RWPE1 (cell line): ENCODE data around the gene KRTAP19-8.

Experiments used
- CTCF ChIA-PET: fragments of 350-600 bp; sonication (Branson Sonifier 250); formaldehyde crosslinking; extraction: SDS; loops from one replicate; lab custom pipeline; 2021; lab: Yijun Ruan, JAX
- POLR2A ChIA-PET: fragments of 400-600 bp; formaldehyde crosslinking; extraction: SDS; loops from one replicate; lab custom pipeline; 2020; ENCODE audit warnings: antibody characterized with exemption; ENCODE audit not compliant: low non-redundant PET; lab: Yijun Ruan, JAX
- DNase-seq: peaks from one replicate; pipeline ENCODE4 v3.0.0; 2012; ENCODE audit warnings: low spot score
- H3K27ac ChIP-seq: fragments of 450-650 bp; 2 replicates; pipeline ENCODE4 v1.5.1; 2017
- CTCF ChIP-seq: fragments of 450-650 bp; conservative IDR thresholded peaks from 2 replicates; pipeline ENCODE4 v1.5.1; 2017; ENCODE audit warnings: low read depth, mild to moderate bottlenecking

Gene KRTAP19-8

GRCh38 chr21:31072533-31072932 is 34.3 kb upstream of the KRTAP19-8 start:
- no peak for DNase-seq
- no peak for TF ChIP-seq CTCF
- ChIA-PET CTCF (no interaction called here), POLR2A (no interaction called here)
- no peak overlapping the region for H3K27ac ChIP-seq

DNA sequence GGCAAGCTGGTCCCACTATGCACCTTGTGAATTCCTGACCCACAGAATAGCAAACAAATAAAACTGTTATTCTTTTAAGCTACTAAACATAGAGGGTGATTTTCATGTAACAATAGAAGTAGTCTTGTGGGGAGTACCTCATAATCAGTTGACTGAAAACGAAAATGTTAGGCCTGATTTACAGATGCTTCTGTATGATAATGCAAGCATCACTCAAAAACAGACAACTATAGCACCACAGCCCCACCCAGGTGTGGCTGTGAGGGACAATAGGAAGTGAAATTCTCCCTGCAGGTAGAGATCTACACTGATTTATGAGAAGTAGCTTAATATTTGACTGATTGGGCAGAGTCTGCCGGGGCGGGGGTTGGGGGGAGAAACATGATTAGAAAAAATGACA is 26.5 kb upstream of the KRTAP19-8 start:
- no peak for TF ChIP-seq CTCF
- no peak for DNase-seq
- ChIA-PET POLR2A (no interaction called here), CTCF (interaction anchor here (0.6 kb wide), 2 partner anchors 96 to 446 kb away, joined by 3 to 7 read pairs; no protein-coding TSS in a partner anchor)
- no peak overlapping the region for H3K27ac ChIP-seq

DNA sequence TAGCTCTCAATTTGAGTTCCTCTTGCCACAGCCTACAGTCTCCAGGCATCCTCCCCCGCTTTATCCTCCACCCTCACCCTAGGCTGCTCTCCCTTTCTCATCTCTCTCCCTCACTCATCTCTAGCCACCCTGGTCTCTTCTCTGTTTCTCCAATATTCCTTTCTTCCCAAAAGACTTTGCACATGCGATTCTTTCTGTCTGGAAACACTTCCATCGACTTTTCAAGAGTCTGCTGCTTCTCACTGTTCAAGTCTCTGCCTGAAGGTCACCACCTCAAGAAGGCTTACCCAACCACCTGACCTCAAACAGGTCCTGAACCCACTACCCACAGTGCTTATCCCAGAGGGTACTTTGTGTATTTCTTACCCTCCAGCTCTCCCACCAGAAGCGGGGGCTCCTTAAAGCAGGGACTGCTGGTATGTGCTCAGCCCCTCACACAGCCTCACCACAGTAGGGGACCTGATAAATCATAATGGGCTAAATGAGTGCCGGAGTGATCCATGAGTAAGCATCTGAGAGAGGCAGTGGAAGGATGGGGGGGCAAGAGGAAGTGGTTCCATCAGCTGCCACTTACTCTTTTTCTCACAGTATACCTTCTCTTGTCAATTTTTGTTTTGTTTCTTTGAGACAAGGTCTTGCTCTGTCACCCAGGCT is 14.3 kb upstream of the KRTAP19-8 start:
- POLR2A ChIA-PET, result no interaction called here
- CTCF ChIA-PET, result no interaction called here
- TF ChIP-seq CTCF, result no peak
- no peak for DNase-seq
- H3K27ac ChIP-seq, result no peak overlapping the region

DNA sequence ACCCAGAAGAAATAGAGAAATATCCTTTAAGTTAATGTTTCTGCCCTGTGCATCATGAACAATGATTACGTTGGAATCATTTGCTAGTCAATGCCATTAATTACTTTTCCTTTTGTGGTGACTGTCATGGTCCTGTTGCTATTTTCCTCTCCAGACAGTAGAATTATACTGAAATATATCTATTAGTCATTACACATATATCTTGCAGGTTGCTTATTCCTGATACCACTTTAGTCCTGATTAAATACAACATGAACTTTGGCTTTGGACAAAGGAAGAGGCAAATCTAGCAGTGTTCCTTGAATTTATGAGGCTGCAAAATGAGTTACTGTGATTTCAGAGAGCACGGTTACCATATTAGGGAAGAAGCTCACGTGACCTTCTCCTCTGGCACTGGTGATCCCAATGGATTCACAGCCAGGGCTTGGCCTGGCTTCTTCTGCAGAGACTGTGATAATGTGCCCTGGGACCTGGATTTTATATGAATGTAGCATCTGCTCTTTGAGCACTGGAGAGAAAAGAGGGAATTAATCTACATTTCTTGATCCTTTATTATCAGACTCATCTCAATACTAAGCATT is 12.4 kb upstream of the KRTAP19-8 start:
- H3K27ac ChIP-seq, result no peak overlapping the region
- DNase-seq, result no peak
- CTCF ChIA-PET, result no interaction called here
- POLR2A ChIA-PET, result no interaction called here
- no peak for TF ChIP-seq CTCF

- DNase-seq, result no peak
- POLR2A ChIA-PET, result no interaction called here
- CTCF ChIA-PET, result interaction anchor here (0.7 kb wide), 1 partner anchor 1650 kb away, joined by 4 read pairs; no protein-coding TSS in a partner anchor
- TF ChIP-seq CTCF, result no peak
- no peak overlapping the region for H3K27ac ChIP-seq
Observed at GRCh38 chr21:31045841-31046240, 7.6 kb upstream of the KRTAP19-8 start.

DNA sequence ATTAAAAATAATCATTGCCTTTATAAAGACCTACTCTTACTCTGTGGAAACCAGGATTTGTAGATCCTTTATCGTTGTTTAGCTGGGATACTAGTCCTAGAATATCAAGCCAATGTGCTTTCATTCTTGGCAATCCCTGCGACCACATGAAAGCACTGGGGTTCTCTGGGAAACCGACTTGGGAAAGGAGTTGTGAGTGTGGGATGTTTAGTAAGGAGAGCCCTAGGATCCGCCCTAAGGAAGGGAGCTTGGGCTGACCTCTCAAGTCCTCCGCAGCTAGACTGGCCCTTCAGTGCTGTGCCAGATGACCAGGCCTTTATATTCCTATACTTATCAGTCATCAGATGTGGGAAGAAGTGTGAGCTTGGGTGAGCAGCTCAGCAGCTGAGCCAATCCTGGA is 5.2 kb upstream of the KRTAP19-8 start:
- no peak for TF ChIP-seq CTCF
- CTCF ChIA-PET, result interaction anchor here (0.6 kb wide), 1 partner anchor 40 kb away, joined by 3 read pairs; no protein-coding TSS in a partner anchor
- no peak for DNase-seq

More for the DNA sequence above, 5.2 kb upstream of the KRTAP19-8 start:
- H3K27ac ChIP-seq, result no peak overlapping the region
- POLR2A ChIA-PET, result no interaction called here
